Stimulated activated CD8-positive, alpha-beta memory T cell treated with anti-CD3 and anti-CD28 coated beads, Interleukin-12 subunit alpha, Interleukin-12 subunit beta, amount 100 ng/mL, for 1 hour (primary cell): ENCODE measurements around the gene PSME4.
"Not testable (repeated sequence)": the region's sequence is repeated elsewhere in the genome, so short reads cannot be mapped to it uniquely, and the experiment has no call there.

Experiments
- DNase-seq: peaks from one replicate; pipeline ENCODE4 v3.0.0-alpha.2; 2020; ENCODE audit warnings: low read depth

PSME4 gene

GRCh38 chr2:53886406-53887280 is 84.2 kb downstream of the PSME4 start:
- no peak for DNase-seq

- no peak for DNase-seq
Measured at GRCh38 chr2:53884883-53885282, 85.9 kb downstream of the PSME4 start.

- no peak for DNase-seq
Measured at GRCh38 chr2:53881986-53882385, 88.8 kb downstream of the PSME4 start.

GRCh38 chr2:53881360-53881759 is 89.4 kb downstream of the PSME4 start:
- DNase-seq, result no peak

GRCh38 chr2:53880756-53881155 is 90.0 kb downstream of the PSME4 start:
- no peak for DNase-seq

- DNase-seq, result no peak
Measured at GRCh38 chr2:53877556-53877955, 93.2 kb downstream of the PSME4 start.

- no peak for DNase-seq
Measured at GRCh38 chr2:53877112-53877511, 93.7 kb downstream of the PSME4 start.

GRCh38 chr2:53874401-53874950 is 96.3 kb downstream of the PSME4 start:
- DNase-seq, result no peak

- no peak for DNase-seq
Measured at GRCh38 chr2:53867773-53868172, 103.0 kb downstream of the PSME4 start.

GRCh38 chr2:53867169-53867568 is 103.6 kb downstream of the PSME4 start:
- no peak for DNase-seq

- no peak for DNase-seq
Measured at GRCh38 chr2:53865962-53866361, 104.8 kb downstream of the PSME4 start.

- no peak for DNase-seq
Measured at GRCh38 chr2:53865264-53865663, 105.5 kb downstream of the PSME4 start.

GRCh38 chr2:53863538-53864227 is 107.1 kb downstream of the PSME4 start:
- no peak for DNase-seq

GRCh38 chr2:53861824-53862223 is 109.0 kb downstream of the PSME4 start:
- no peak for DNase-seq

- DNase-seq, result no peak
Measured at GRCh38 chr2:53859206-53860181, 111.3 kb downstream of the PSME4 start, which contains the start of gene GPR75. GPR75 (minus strand) TSS chr2:53859967; CDS start chr2:53854756, 5,211 bp downstream.

GRCh38 chr2:53856272-53856671 is 114.5 kb downstream of the PSME4 start:
- no peak for DNase-seq

- DNase-seq, result no peak
Measured at GRCh38 chr2:53854678-53855077, 116.1 kb downstream of the PSME4 start.

GRCh38 chr2:53852532-53852931 is 118.3 kb downstream of the PSME4 start:
- DNase-seq, result no peak

- not testable (repeated sequence) for DNase-seq
Measured at GRCh38 chr2:53851052-53851757, 119.6 kb downstream of the PSME4 start.

GRCh38 chr2:53848062-53848461 is 122.7 kb downstream of the PSME4 start:
- no peak for DNase-seq

- no peak for DNase-seq
Measured at GRCh38 chr2:53843595-53843994, 127.2 kb downstream of the PSME4 start.
